ENCODE data around the gene COLEC12. TPM values are rescaled to one million over a fixed set of nuclear protein-coding genes. Genes with fewer than 3 reads are reported as not detected.

Gene COLEC12
- total RNA-seq, 1 donor from 2014 or later = 15.4 TPM

GRCh38 chr18:473802-474201, 26.7 kb downstream of the COLEC12 start:
- no peak for DNase-seq

- no peak for DNase-seq
Observed at GRCh38 chr18:471716-472115, 28.8 kb downstream of the COLEC12 start.

GRCh38 chr18:470661-471501, 29.6 kb downstream of the COLEC12 start:
- DNase-seq = no peak

GRCh38 chr18:468955-469790, 31.3 kb downstream of the COLEC12 start:
- DNase-seq = no peak

- no peak for DNase-seq
Observed at GRCh38 chr18:463827-464541, 36.5 kb downstream of the COLEC12 start.

- no peak for DNase-seq
Observed at GRCh38 chr18:463403-463802, 37.1 kb downstream of the COLEC12 start.

GRCh38 chr18:461762-462161, 38.7 kb downstream of the COLEC12 start:
- DNase-seq = no peak

GRCh38 chr18:460791-461190, 39.7 kb downstream of the COLEC12 start:
- no peak for DNase-seq

- no peak for DNase-seq
Observed at GRCh38 chr18:459814-460593, 40.5 kb downstream of the COLEC12 start.

- no peak for DNase-seq
Observed at GRCh38 chr18:457521-458412, 42.7 kb downstream of the COLEC12 start.

- no peak for DNase-seq
Observed at GRCh38 chr18:457140-457519, 43.4 kb downstream of the COLEC12 start.

- no peak for DNase-seq
Observed at GRCh38 chr18:456361-457139, 44.0 kb downstream of the COLEC12 start.

GRCh38 chr18:453400-453799, 47.1 kb downstream of the COLEC12 start:
- no peak for DNase-seq

GRCh38 chr18:452816-453215, 47.7 kb downstream of the COLEC12 start:
- no peak for DNase-seq

GRCh38 chr18:449374-449773, 51.1 kb downstream of the COLEC12 start:
- DNase-seq = no peak

- no peak for DNase-seq
Observed at GRCh38 chr18:448116-448790, 52.2 kb downstream of the COLEC12 start.

GRCh38 chr18:446941-447560, 53.5 kb downstream of the COLEC12 start:
- no peak for DNase-seq

GRCh38 chr18:445055-445454, 55.4 kb downstream of the COLEC12 start:
- no peak for DNase-seq

- no peak for DNase-seq
Observed at GRCh38 chr18:438571-438970, 61.9 kb downstream of the COLEC12 start.
